H7 (cell line): ENCODE data around the gene HLTF. TPM values are rescaled to one million over a fixed set of nuclear protein-coding genes. Genes with fewer than 3 reads are reported as not detected.

ENCODE experiments used
- DNase-seq: peaks from one replicate; pipeline ENCODE4 v3.0.0; 2012
- H3K27me3 ChIP-seq: 2 replicates; pipeline ENCODE4 v1.6.0; 2011; ENCODE audit warnings: mild to moderate bottlenecking, low read length; ENCODE audit not compliant: control insufficient read depth, insufficient read depth
- H3K36me3 ChIP-seq: replicated peaks from 2 replicates; pipeline ENCODE4 v1.5.1; 2011; ENCODE audit warnings: low read length; ENCODE audit not compliant: control insufficient read depth, insufficient read depth
- H3K4me3 ChIP-seq: 2 replicates; pipeline ENCODE4 v1.5.1; 2011; ENCODE audit warnings: low read depth, mild to moderate bottlenecking, control low read depth, low read length, moderate library complexity; ENCODE audit not compliant: insufficient read depth
- total RNA-seq: library from RNA; depleted of rRNA; stranded (reverse); fragments of >200 nt; shearing (Covaris generic); gene quantifications from 2 replicates; pipeline ENCODE4 v1.2.3, GENCODE V29; 2014

Gene HLTF
- total RNA-seq, 1 experiment from 2014 or later = 48.6 TPM

GRCh38 chr3:149018247-149018646 lies 68.1 kb downstream of the HLTF start:
- H3K27me3 ChIP-seq = no peaks in the 10 kb centered on the region
- DNase-seq = no peak
- H3K36me3 ChIP-seq = no peaks in the 10 kb centered on the region
- no peak overlapping the region for H3K4me3 ChIP-seq

GRCh38 chr3:149016669-149017541 lies 69.4 kb downstream of the HLTF start:
- Histone ChIP-seq H3K27me3 (no peaks in the 10 kb centered on the region), H3K36me3 (no peaks in the 10 kb centered on the region), H3K4me3 (no peak overlapping the region)
- no peak for DNase-seq

GRCh38 chr3:149016242-149016641 lies 70.1 kb downstream of the HLTF start:
- Histone ChIP-seq H3K36me3 (no peaks in the 10 kb centered on the region), H3K4me3 (no peak overlapping the region), H3K27me3 (no peaks in the 10 kb centered on the region)
- no peak for DNase-seq

GRCh38 chr3:149015393-149015792 lies 70.9 kb downstream of the HLTF start:
- H3K36me3 ChIP-seq = no peaks in the 10 kb centered on the region
- no peak for DNase-seq
- no peaks in the 10 kb centered on the region for H3K27me3 ChIP-seq
- H3K4me3 ChIP-seq = no peak overlapping the region

- peaks cover 1% of the 10 kb centered on the region; the same call in 1 of the 2 replicates for H3K36me3 ChIP-seq
- no peak overlapping the region for H3K4me3 ChIP-seq
- DNase-seq = no peak
- no peaks in the 10 kb centered on the region for H3K27me3 ChIP-seq
Measured at GRCh38 chr3:149013726-149014125, 72.6 kb downstream of the HLTF start.

- DNase-seq = no peak
- H3K36me3 ChIP-seq = peaks cover 1% of the 10 kb centered on the region
- H3K4me3 ChIP-seq = no peak overlapping the region
- no peaks in the 10 kb centered on the region for H3K27me3 ChIP-seq
Measured at GRCh38 chr3:149011676-149012075, 74.7 kb downstream of the HLTF start.

GRCh38 chr3:149010966-149011365 lies 75.4 kb downstream of the HLTF start:
- peaks cover 1% of the 10 kb centered on the region for H3K36me3 ChIP-seq
- no peak overlapping the region for H3K4me3 ChIP-seq
- H3K27me3 ChIP-seq = no peaks in the 10 kb centered on the region
- DNase-seq = no peak

GRCh38 chr3:149010504-149010951 lies 75.8 kb downstream of the HLTF start:
- H3K4me3 ChIP-seq = no peak overlapping the region
- no peaks in the 10 kb centered on the region for H3K27me3 ChIP-seq
- no peak for DNase-seq
- H3K36me3 ChIP-seq = peaks cover 1% of the 10 kb centered on the region

GRCh38 chr3:149009732-149010131 lies 76.6 kb downstream of the HLTF start:
- no peak for DNase-seq
- Histone ChIP-seq H3K4me3 (no peak overlapping the region), H3K27me3 (no peaks in the 10 kb centered on the region), H3K36me3 (peaks cover 1% of the 10 kb centered on the region)

GRCh38 chr3:149007567-149008257 lies 78.6 kb downstream of the HLTF start:
- no peak for DNase-seq
- H3K36me3 ChIP-seq = peaks cover 1% of the 10 kb centered on the region
- H3K4me3 ChIP-seq = no peak overlapping the region
- no peaks in the 10 kb centered on the region for H3K27me3 ChIP-seq

GRCh38 chr3:149005416-149005815 lies 80.9 kb downstream of the HLTF start:
- Histone ChIP-seq H3K36me3 (peaks cover 1% of the 10 kb centered on the region), H3K4me3 (no peak overlapping the region), H3K27me3 (no peaks in the 10 kb centered on the region)
- DNase-seq = no peak

GRCh38 chr3:149004622-149005021 lies 81.7 kb downstream of the HLTF start:
- Histone ChIP-seq H3K27me3 (no peaks in the 10 kb centered on the region), H3K36me3 (peaks cover under 1% of the 10 kb centered on the region), H3K4me3 (no peak overlapping the region)
- DNase-seq = no peak

GRCh38 chr3:149003653-149004305 lies 82.6 kb downstream of the HLTF start:
- DNase-seq = no peak
- Histone ChIP-seq H3K27me3 (no peaks in the 10 kb centered on the region), H3K4me3 (no peak overlapping the region), H3K36me3 (no peaks in the 10 kb centered on the region; the same call in none of the 2 replicates)

GRCh38 chr3:149001727-149002126 lies 84.6 kb downstream of the HLTF start:
- no peak for DNase-seq
- no peak overlapping the region for H3K4me3 ChIP-seq
- no peaks in the 10 kb centered on the region for H3K27me3 ChIP-seq
- H3K36me3 ChIP-seq = no peaks in the 10 kb centered on the region
